Measurements from ENCODE around the gene SLC43A1.

Gene SLC43A1

DNA sequence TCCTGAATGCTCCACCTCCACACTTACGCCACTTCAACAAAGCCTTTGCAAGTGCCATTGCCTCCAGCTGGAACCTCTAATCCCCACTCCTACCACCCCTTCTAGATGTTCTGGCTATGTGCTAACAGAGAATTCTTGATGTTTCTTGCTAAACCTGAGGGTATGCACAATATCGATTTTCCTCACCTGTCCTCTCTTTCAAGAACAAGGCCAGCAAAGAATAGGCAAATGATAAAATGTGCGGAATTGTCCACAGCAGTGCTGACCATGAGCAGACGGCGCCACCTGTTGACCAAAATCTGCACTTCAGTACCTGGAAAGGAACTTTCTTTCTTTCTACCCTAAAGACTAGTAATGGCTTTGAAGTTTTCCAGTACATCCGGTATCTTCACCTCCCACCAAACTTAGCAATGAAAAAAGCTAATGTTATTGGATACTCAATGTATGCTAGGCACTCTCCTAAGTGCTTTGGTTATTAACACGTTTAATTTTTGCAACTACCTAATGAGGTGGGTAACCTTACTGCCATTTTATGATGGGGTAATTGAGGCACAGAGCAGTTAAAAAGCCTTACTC lies 11.6 kb upstream of the SLC43A1 start:
- DNase-seq, result peak; percentile 73

- DNase-seq, result no peak
Observed at GRCh38 chr11:57523419-57523818, 7.9 kb upstream of the SLC43A1 start.

DNA sequence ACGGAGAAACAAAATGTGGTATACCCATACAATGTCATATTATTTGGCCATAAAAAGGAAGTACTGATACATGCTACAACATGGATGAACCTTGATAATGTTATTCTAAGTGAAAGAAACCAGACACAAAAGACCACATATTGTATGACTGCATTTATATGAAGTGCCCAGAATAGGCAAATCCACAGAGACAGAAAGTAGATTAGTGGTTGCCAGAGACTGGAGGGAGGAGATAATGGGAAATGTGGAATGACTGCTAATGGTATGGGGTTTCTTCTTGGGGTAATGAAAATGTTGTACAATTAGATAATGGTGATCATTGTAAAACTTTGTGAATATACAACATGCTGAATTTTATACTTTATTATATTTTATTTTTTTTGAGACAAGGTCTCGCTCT lies 5.6 kb upstream of the SLC43A1 start:
- no peak for DNase-seq

DNA sequence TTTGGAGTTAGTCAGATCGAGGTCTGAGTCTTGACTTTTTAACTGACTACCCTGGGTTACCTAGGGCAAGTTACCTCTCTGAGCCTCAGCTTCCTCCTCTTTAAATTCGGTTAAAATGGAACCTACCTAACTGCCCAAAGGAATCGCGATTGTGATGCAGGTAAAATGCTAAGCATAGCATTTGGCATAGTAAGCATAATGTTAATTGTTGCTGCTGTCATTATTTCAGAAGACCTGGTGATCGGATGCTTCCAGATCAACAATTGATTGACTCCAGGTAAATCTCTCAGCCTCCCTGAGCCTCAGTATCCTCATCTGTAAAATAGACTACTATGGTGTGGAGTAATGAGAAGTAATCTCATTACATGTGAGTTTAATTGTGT lies 550 bp upstream of the SLC43A1 start:
- DNase-seq, result no peak

GRCh38 chr11:57514538-57515331 lies 767 bp downstream of the SLC43A1 start:
- peak; percentile 62 for DNase-seq

GRCh38 chr11:57513911-57514537 lies 1.5 kb downstream of the SLC43A1 start:
- peak; percentile 49 for DNase-seq

- DNase-seq, result no peak
Observed at GRCh38 chr11:57513452-57513795, 2.1 kb downstream of the SLC43A1 start.

DNA sequence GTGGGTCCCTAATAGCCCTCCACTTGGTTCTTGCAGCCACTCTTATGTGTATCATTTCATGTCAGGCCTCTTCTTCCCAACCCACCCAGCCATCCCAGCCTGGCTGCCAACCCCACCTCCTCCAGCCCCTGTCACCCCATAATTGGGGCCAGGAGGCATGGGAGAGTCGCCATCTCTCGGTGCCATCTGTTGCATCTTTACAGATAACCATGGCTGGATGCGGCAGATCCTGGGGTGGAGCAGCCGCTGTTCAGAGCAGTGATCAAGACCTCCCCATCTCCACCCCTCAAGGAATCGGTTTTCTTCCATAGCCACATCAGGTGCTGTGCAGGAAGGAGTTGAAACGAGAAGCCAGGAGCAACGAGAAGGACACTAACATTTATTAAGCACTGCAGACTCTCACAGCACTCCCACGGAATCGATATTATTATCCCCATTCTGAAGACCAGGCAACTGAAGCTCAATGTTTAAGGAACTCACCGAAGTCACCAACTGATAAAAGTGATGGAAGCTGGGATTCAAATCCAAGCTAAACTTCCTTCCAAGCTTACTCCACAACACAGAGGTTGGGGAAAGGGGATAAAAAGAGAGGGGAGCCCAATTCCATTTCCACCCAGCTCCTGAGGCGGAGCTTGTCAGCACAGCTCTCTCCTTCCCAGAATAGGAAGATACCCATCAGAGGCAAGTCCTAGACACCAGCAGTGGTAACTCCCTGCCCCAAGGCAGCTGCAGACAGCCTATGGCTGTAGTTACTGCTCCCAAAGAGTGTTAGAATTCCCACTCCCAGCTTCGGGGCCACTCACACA lies 2.7 kb downstream of the SLC43A1 start:
- no peak for DNase-seq

DNA sequence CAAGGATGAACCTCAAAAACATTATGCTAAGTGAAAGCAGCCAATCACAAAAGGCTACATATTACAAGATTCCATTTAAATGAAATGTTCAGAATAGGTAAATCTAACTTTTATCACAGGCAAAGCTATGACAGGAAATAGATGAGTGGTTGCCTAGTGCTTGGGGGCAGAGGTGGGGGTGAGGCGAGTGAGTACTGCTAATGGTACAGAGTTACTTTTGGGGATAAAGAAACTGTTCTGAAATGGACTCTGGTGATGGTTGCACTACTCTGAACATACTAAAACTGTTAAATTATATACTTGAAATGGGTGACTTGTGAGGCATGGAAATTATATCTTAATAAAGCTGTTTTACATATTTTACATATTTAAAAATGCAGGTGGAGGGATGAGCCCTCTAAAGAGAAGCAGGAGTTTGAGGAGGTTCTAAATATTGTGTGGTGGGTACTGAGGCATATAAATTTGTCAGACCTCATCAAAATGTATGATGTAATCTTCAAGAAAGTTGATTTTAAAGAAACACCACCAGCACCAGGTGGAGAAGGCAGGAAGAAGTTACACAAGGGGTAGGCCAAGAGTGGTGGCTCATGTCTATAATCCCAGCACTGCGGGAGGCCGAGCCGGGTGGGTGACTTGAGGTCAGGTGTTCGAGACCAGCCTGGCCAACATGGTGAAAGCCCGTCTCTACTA lies 3.6 kb downstream of the SLC43A1 start:
- no peak for DNase-seq

DNA sequence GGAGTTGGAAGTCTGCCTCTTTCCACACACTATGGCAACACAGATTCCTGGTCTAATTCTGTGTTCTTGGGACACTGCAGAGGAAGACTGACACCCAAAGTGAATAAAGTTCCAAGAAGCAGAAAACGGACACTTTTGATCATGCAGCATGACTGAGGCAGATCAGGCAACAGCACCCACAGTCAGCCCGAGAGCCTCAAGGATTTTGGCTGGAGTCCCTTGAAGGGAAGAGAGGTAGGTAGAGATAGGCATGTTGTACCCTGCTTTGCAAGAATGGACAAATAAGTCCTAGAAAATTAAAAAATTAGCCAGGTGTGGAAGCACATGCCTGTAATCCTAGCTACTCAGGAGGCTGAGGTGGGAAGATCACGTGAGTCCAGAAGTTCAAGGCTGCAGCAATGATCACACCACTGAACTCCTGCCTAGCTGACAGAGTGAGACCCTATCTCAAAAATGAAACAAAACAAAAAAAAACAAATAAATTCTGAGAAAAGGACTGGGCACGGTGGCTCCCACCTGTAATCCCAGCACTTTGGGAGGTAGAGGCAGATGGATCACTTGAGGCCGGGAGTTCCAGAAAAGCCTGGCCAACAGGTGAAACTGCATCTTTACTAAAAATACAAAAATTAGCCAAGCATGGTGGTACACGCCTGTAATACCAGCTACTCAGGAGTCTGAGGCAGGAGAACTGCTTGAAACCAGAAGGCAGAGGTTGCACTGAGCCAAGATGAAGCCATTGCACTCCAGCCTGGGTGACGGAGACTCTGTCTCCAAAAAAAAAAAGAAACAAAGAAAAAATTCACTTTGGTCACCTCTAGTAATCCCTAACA lies 6.9 kb downstream of the SLC43A1 start:
- no peak for DNase-seq

DNA sequence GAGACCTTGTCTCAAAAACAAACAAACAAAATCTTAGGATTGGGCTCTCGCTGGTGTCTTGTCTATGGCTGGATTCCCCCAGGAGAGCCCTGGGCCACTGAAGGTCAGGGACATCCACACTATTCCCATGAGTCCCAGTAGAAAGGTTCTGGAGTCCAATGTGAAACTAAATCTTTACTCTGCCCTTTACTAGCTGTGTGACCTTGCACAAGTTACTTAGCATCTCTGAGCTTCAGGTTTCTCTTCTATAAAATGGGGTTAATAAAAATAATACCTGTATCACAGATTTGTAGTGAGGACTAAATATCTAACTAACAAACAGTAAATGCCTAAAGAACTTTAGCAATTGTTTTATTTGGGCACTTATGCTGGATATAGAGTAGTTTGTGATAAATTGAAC lies 9.0 kb downstream of the SLC43A1 start:
- no peak for DNase-seq

GRCh38 chr11:57504511-57504910 lies 11.0 kb downstream of the SLC43A1 start:
- DNase-seq, result no peak

DNA sequence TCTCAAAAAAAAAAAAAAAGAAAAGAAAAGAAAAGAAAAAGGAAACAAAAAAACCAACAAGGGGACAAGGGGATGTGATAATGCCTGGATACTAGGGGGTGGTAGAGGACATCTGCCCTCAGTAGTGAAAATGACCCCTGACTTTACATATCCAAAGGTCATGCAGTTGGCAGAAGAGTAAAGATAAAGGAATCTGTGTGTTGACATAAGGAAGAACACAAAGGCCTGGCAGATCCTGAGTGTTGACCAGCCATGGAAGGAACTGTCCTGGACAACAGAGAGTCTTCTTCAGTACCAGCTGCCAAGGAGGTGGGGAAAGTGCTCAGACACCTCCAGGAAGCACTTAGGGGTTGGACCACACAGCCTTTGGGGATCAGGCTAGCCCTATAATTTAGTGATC lies 12.6 kb downstream of the SLC43A1 start:
- no peak for DNase-seq

GRCh38 chr11:57502376-57502775 lies 13.1 kb downstream of the SLC43A1 start:
- no peak for DNase-seq

GRCh38 chr11:57501953-57502352 lies 13.5 kb downstream of the SLC43A1 start:
- no peak for DNase-seq

DNA sequence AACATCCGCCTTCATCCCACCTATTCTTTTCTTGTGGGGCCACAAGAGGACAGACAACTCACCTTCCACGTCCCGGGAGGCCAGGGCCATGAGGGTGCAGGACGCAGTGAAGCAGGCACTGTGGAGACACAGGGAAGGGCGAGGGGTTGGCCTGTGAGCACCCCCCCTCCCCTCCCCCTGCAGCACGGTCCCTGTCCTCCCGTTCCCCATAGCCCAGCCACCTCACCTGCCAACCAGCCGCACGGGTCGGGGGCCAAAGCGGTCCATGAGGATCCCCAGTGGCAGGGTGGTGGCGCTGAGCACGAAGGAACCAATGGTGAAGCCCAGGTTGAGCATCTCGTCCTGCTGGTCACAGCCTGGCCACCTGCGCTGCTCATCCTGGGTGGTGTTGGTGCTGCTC lies 14.6 kb downstream of the SLC43A1 start:
- no peak for DNase-seq

GRCh38 chr11:57500515-57500914 lies 15.0 kb downstream of the SLC43A1 start:
- DNase-seq, result no peak

GRCh38 chr11:57499983-57500461 lies 15.5 kb downstream of the SLC43A1 start:
- DNase-seq, result no peak

GRCh38 chr11:57499413-57499982 lies 16.0 kb downstream of the SLC43A1 start:
- DNase-seq, result peak; percentile 96

DNA sequence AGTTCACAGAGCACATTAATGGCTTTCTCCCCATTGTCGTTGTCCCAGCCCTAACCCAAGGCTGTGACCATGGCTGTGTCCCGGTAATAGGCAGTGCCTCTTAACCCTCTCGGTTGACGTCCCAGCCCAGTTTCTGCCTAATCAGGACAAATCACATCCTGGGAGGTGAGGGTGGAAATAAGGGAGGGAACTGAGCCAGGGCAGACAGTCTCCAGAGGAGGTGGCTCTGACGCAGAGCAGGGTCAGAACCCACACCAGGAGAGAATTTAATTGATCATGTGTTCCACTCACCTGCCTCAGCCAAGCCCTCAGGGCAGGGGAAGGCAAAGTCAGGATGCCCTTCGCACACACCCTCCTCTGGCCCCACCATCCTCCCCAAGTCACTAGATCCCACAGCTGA lies 17.0 kb downstream of the SLC43A1 start:
- DNase-seq, result no peak

Data from femur (tissue), 1 donor.